GM19240 (cell line): Measurements from ENCODE around the gene DNAJC5G.
A peak's percentile ranks its signal among the peaks of the same experiment; 100 is the strongest.
"Not testable (repeated sequence)": the region's sequence is repeated elsewhere in the genome, so short reads cannot be mapped to it uniquely, and the experiment has no call there.

ENCODE experiments used
- DNase-seq: peaks from one replicate; pipeline ENCODE4 v3.0.0; 2011; ENCODE audit warnings: low spot score; ENCODE audit not compliant: insufficient read length

Gene DNAJC5G

DNA sequence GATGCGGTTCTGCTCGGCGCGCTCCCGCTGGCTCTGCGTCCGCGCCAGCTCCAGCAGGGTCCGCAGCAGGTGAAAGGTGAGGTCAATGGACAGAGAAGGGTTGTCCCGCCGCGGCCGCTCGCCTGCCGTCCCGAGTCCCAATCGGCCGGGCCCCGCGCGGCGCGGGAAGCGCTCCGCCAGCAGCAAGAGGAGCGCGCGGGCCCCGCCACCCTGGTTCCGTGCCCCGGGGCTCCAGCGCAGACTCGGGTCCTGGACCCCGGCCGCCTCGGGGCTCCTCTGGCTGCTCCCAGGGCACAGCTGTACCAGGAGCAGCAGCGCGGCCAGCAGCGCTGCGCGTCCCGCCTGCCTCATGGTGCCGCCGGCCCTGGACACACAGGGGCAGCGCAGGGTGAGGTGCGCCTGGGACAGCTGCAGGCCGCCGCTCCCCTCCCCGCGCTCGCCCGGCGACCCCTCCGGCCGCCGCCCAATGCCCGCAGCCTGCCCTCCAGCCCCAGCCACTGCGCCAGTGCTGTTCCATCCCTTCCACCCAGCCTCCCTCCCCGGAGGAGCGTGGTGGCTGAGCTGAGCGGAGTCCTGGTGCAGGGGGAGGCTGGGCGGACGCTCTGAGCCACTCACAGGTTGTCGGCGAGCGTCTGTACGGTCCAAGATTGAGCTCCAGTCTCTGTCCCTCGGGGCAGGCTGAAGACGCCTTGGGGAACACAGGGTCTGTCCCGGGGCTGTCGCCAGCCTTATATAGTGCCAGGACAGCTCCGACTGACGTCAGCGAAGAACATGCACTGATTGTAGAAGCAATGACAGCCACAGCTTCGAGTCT, 32.5 kb downstream of the DNAJC5G start:
- DNase-seq: no peak

DNA sequence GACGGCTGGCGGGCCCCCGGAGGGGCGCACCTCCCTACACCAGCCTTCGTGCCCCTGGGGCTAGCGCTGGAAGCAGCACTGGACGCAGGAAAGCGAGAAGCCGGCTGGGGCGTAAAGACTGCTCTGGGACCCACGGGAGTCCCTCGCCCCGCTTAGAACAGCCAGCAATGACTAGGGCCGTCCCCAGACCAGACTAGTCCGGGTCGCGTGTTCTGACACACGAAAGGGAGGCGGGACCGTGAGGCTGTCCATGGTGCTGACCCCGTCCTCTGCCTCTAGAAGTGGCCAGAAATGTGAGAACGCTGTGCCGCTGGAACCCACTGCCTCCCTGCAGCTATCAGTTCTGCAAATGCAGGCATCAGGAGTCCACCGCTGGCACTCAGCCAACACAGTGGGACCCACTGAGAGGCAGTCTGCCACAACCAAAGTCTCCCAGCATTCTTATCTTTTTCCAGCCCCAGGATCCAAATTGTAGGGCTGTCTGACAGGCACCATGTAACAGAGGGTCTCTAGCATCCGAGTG, 33.2 kb downstream of the DNAJC5G start, which contains the start of gene UCN:
TSS of gene UCN (minus strand) at position 87 of the 523 bp plus-strand sequence. CDS start 550 bp downstream, outside the sequence.
- DNase-seq: no peak

DNA sequence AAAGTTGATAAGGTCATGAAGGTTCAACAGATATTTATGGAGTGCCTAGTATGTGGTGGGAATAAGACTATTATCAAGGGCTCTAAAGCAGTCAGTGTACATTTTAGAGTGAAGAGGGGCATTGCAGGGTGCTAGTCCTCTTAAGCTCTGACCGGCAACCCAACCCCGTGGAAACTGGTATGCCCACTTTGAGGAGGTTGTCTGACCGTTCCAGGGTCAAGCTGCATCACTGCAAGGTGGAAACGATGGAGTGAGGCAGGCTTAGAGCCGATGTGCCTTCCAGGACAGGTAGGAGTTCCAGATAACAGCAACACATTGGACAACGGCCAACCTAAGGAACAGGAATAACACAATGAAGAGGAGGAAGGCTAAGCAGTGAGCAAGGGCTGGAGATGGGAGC, 34.4 kb downstream of the DNAJC5G start:
- DNase-seq: no peak

GRCh38 chr2:27312152-27312551, 36.9 kb downstream of the DNAJC5G start:
- no peak for DNase-seq

DNA sequence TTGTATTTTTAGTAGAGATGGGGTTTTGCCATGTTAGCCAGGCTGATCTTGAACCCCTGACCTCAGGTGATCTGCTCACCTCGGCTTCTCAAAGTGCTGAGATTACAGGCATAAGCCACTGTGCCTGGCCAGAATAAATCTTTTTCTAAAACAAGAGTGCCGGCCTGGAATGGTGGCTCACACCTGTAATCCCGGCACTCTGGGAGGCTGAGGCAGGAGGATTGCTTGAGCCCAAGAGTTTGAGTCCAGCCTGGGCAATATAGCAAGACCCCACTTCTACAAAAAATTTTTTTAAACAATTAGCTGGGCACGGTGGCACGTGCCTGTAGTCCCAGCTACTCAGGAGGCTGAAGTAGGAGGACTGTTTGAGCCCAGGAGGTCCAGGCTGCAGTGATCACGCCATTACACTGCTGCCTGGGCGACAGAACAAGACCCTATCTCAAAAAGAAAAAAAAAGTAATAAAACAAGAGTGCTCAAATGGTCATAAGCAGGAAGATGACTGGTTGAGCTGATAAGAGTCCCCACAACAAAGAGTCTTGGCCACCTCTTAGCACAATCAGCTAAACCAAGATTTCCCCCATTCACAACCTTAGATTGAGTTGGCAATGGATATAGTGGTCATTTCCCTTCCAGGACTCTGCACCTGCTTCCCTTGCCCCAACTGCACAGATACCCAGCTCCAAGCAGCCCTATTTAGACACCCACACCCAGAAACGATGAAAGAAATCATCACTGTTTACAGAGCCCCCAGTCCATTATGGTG, 38.8 kb downstream of the DNAJC5G start:
- no peak for DNase-seq

DNA sequence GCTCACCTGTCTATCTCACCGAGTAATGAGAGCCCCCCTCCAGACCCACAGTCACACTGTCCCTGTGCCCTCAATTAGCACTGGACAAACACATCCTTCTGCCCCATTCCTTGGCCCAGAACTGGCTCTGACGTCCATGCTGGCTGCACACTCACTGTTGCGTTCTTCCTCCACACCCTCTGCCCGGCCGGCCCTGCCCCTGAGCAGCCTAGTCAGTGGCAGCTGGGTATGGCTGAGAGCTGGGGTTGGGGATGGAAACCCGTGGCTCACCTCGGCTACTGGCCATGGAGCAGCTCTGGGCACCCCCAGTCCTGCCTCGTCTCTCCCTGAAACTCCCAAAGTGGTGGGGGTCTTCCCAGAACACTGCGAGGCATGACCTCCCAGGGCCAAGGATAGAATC, 39.5 kb downstream of the DNAJC5G start:
- no peak for DNase-seq

GRCh38 chr2:27315122-27315521, 39.9 kb downstream of the DNAJC5G start:
- no peak for DNase-seq

DNA sequence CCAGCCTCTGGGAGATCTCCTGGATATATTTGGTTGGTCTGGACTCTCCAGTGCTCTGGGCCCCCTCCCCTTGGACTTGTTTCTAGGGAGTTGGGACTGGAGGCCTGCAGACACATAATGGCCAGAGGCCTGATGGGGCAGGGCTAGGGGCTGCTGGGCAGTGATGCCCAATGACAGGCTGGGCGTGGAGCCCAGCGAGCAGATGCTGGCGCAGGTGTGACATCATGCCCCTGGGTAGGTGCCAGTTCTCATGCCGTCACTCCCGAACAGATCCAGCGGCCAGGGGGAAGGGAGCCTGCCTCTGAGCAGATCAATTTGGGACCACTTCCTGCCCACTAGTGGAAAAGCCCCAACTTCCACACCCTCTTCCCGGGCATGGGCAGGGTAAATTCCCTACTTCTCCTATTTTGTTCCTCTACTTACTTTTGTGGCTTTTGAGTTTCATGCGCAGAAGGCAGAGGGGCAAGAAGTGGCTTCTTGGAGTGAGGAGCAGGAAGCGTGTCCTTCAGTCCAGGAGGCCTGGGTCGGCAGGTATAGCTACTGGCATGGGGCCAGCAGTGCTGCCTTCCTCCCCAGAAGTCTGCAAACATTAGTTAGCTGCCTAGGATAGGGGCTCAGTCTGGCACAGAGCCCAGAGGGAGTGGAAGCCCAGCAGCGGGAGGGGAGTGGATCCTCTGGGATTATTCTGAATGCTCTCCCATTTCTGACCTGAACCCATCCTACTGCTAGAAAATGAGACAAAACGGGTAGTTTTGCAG, 41.6 kb downstream of the DNAJC5G start:
- no peak for DNase-seq

- not testable (repeated sequence) for DNase-seq
Observed at GRCh38 chr2:27319839-27320238, 44.6 kb downstream of the DNAJC5G start.

- no peak for DNase-seq
Observed at GRCh38 chr2:27320958-27321543, 45.8 kb downstream of the DNAJC5G start.

- DNase-seq: no peak
Observed at GRCh38 chr2:27322301-27322765, 47.1 kb downstream of the DNAJC5G start.

GRCh38 chr2:27322766-27323595, 47.7 kb downstream of the DNAJC5G start, which contains the start of gene MPV17:
MPV17 (minus strand) TSS chr2:27323097; CDS start chr2:27322517, 580 bp downstream.
- DNase-seq: peak; percentile 99

DNA sequence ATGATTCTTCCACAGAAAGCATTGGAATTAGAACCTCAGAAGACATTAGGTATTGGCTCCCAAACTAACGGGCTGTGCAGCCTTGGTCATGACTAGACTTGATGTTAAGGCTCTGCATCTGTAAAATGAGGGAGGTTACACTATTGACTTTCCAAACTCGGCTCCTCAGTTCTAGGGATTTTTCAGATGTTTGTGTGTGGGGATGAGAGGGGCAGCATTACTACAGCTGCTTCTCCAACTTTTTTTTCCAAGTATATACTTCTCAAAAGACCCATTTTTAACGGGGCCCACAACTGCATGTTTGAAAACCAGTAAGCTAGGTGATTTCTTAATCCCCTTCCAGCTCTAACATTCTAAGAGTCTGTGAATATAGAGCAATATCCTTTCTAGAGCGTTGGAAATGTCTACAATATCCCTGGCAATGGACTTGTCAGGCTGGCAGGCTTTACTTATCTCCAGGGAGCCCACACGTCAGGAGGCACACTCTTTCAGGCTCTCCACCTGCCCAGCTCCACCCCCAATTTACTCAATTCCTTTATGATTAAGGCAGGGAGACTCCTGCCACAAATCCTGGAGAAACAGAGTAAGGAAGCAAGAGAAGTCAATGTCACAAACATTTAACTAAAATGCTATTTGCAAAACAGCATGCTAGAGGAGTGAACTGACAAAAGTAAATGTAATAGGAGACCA, 48.5 kb downstream of the DNAJC5G start:
- no peak for DNase-seq

- DNase-seq: no peak
Observed at GRCh38 chr2:27324720-27325119, 49.5 kb downstream of the DNAJC5G start.
